NCI-H524 (cell line): Measurements from ENCODE around the gene CBX5.

ENCODE experiments used
- DNase-seq, 2 experiments: peaks; one replicate each; lab custom pipeline; 2025; lab: John Stamatoyannopoulos, UW

Gene CBX5

GRCh38 chr12:54222609-54223008 lies 57.3 kb downstream of the CBX5 start:
- no peak for DNase-seq

GRCh38 chr12:54221402-54221984 lies 58.4 kb downstream of the CBX5 start:
- DNase-seq, result no peak

GRCh38 chr12:54220567-54220966 lies 59.4 kb downstream of the CBX5 start:
- no peak for DNase-seq

GRCh38 chr12:54220092-54220557 lies 59.8 kb downstream of the CBX5 start:
- DNase-seq, result peak; percentile 40 to 78

- peak in 1 of 2 experiments; percentile 28 for DNase-seq
Measured at GRCh38 chr12:54217774-54218241, 62.1 kb downstream of the CBX5 start.

GRCh38 chr12:54216797-54217661 lies 62.9 kb downstream of the CBX5 start:
- peak; percentile 88 to 91 for DNase-seq

GRCh38 chr12:54215989-54216796 lies 63.7 kb downstream of the CBX5 start:
- peak in 1 of 2 experiments; percentile 27 for DNase-seq

GRCh38 chr12:54214553-54215406 lies 65.1 kb downstream of the CBX5 start:
- DNase-seq, result peak; percentile 84 to 88

GRCh38 chr12:54213079-54213478 lies 66.8 kb downstream of the CBX5 start:
- no peak for DNase-seq

GRCh38 chr12:54211920-54212319 lies 68.0 kb downstream of the CBX5 start:
- DNase-seq, result no peak

GRCh38 chr12:54210400-54210790 lies 69.5 kb downstream of the CBX5 start:
- DNase-seq, result no peak

- DNase-seq, result no peak
Measured at GRCh38 chr12:54208591-54208990, 71.3 kb downstream of the CBX5 start.

GRCh38 chr12:54207539-54208294 lies 72.2 kb downstream of the CBX5 start:
- peak; percentile 56 to 76 for DNase-seq

- peak; percentile 69 to 87 for DNase-seq
Measured at GRCh38 chr12:54206791-54207190, 73.1 kb downstream of the CBX5 start.

GRCh38 chr12:54204316-54204715 lies 75.6 kb downstream of the CBX5 start:
- DNase-seq, result no peak

- peak; percentile 29 to 71 for DNase-seq
Measured at GRCh38 chr12:54201001-54201794, 78.7 kb downstream of the CBX5 start.

- DNase-seq, result no peak
Measured at GRCh38 chr12:54200412-54200811, 79.5 kb downstream of the CBX5 start.

GRCh38 chr12:54199917-54200316 lies 80.0 kb downstream of the CBX5 start:
- DNase-seq, result no peak

GRCh38 chr12:54199034-54199433 lies 80.9 kb downstream of the CBX5 start:
- no peak for DNase-seq

GRCh38 chr12:54197431-54197909 lies 82.5 kb downstream of the CBX5 start:
- no peak for DNase-seq
